DND-41 (cell line): ENCODE data around the gene ZCCHC24.

ENCODE experiments used
- ATAC-seq: fragments of 200-7000 bp; cut with Tn5 transposase; 3 replicates; pipeline ENCODE4 v1.9.1; 2021; ENCODE audit warnings: low read depth; ENCODE audit not compliant: insufficient read depth
- DNase-seq: peaks from one replicate; pipeline ENCODE4 v3.0.0-alpha.2; 2020
- H2AFZ ChIP-seq: 2 replicates; pipeline ENCODE4 v1.6.0; 2012; ENCODE audit warnings: low read depth, low read length
- H3K27ac ChIP-seq: 2 replicates; pipeline ENCODE4 v1.5.1; 2012; ENCODE audit warnings: low read length, inconsistent platforms
- H3K27me3 ChIP-seq: fragments of 200-600 bp; sonication (generic); 2 replicates; pipeline ENCODE4 v1.6.0; 2012; ENCODE audit warnings: low read length, mild to moderate bottlenecking, inconsistent platforms; ENCODE audit not compliant: insufficient read depth, poor library complexity
- H3K36me3 ChIP-seq: 2 replicates; pipeline ENCODE4 v1.5.1; 2012; ENCODE audit warnings: low read length, inconsistent platforms; ENCODE audit not compliant: insufficient read depth
- H3K4me1 ChIP-seq: 2 replicates; pipeline ENCODE4 v1.5.1; 2012; ENCODE audit warnings: mild to moderate bottlenecking, low read length; ENCODE audit not compliant: insufficient read depth
- H3K4me2 ChIP-seq: 2 replicates; pipeline ENCODE4 v1.6.0; 2012; ENCODE audit warnings: mild to moderate bottlenecking, moderate library complexity, low read length, inconsistent platforms; ENCODE audit not compliant: insufficient read depth
- H3K4me3 ChIP-seq, 2 experiments: fragments of 200-600 bp in 1 of 2; shearing (Covaris generic) in 1 of 2; 2 replicates each; pipeline ENCODE4 v1.5.1; 2012 to 2016; ENCODE audit warnings: inconsistent platforms in 2 of 2, low read length in 2 of 2, mild to moderate bottlenecking in 2 of 2, low read depth in 1 of 2, moderate library complexity in 1 of 2
- H3K79me2 ChIP-seq: 2 replicates; pipeline ENCODE4 v1.6.0; 2012; ENCODE audit warnings: low read length, inconsistent platforms; ENCODE audit not compliant: insufficient read depth
- H3K9ac ChIP-seq: 2 replicates; pipeline ENCODE4 v1.6.0; 2012; ENCODE audit warnings: low read depth, mild to moderate bottlenecking, inconsistent platforms, low read length, moderate library complexity
- H3K9me3 ChIP-seq: 2 replicates; pipeline ENCODE4 v1.5.1; 2012; ENCODE audit warnings: low read length, moderate library complexity, mild to moderate bottlenecking, inconsistent platforms; ENCODE audit not compliant: insufficient read depth, severe bottlenecking
- H4K20me1 ChIP-seq: 2 replicates; pipeline ENCODE4 v1.6.0; 2012; ENCODE audit warnings: low read length; ENCODE audit not compliant: insufficient read depth
- EZH2 ChIP-seq: IDR thresholded peaks from 3 replicates; pipeline ENCODE4 v1.6.1; 2012; ENCODE audit warnings: borderline replicate concordance, low read depth, mild to moderate bottlenecking, moderate library complexity, low read length, inconsistent platforms; ENCODE audit not compliant: severe bottlenecking
- TF ChIP-seq, protein P1 (sequence below): IDR thresholded peaks from 2 replicates; pipeline ENCODE4 v1.5.1; 2012; ENCODE audit warnings: borderline replicate concordance, low read length, moderate library complexity, mild to moderate bottlenecking; ENCODE audit not compliant: poor library complexity, severe bottlenecking; ENCODE audit errors: extremely low read depth

Gene ZCCHC24

DNA sequence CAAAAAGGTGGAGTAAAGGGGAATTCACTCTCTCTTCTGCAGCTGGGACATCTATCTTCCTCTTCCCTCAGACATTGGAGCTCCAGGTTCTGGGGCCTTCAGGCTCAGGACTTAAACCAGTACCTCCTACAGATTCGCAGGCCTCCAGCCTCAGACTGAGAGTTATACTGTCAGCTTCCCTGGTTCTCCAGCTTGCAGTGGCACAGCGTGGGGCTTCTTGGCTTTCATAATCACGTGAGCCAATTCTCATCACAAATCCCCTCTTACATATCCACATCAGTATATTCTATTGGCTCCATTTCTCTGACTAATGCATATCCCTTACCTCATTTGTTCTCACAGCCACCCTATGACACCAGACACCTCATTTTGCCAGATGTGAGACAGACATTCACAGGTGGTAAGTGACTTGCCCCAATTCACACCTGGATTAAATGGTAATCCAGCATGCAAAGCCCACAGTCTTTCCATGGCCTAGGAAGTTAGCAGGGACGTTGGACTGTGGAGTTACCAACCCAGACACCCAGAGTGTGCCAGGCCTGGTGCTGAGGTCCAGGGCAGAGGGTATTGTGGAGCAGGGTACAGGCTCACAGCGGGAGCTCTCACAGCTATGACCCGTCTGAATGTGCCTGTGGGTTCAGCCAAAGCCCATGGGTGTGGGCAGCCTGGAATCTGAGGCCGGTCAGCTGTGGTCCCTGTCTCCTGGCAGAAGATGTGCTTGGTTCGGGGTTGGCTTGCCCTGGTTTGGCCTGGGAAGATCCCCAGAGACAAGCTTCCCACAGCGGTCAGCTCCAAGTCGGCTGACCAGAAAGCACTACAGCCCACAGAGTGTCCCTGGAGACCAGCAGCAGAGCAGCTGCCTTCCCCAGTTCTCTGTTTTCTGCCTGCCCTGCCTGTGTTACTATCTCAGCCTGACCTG is 18.4 kb upstream of the ZCCHC24 start:
- peaks cover 25% of the 10 kb centered on the region for H3K27me3 ChIP-seq
- no peak overlapping the region for H3K9ac ChIP-seq
- no peak overlapping the region for H3K27ac ChIP-seq
- no peaks in the 10 kb centered on the region for H3K9me3 ChIP-seq
- no peaks in the 10 kb centered on the region; the same call in 1 of the 2 replicates for H4K20me1 ChIP-seq
- H3K79me2 ChIP-seq = no peaks in the 10 kb centered on the region
- H2AFZ ChIP-seq = no peak overlapping the region
- no peaks in the 10 kb centered on the region for H3K4me1 ChIP-seq
- H3K4me2 ChIP-seq = no peak overlapping the region
- ATAC-seq = no peak
- no peak for DNase-seq
- H3K4me3 ChIP-seq = no peak overlapping the region
- no peak for TF ChIP-seq EZH2
- TF ChIP-seq, protein P1, sequence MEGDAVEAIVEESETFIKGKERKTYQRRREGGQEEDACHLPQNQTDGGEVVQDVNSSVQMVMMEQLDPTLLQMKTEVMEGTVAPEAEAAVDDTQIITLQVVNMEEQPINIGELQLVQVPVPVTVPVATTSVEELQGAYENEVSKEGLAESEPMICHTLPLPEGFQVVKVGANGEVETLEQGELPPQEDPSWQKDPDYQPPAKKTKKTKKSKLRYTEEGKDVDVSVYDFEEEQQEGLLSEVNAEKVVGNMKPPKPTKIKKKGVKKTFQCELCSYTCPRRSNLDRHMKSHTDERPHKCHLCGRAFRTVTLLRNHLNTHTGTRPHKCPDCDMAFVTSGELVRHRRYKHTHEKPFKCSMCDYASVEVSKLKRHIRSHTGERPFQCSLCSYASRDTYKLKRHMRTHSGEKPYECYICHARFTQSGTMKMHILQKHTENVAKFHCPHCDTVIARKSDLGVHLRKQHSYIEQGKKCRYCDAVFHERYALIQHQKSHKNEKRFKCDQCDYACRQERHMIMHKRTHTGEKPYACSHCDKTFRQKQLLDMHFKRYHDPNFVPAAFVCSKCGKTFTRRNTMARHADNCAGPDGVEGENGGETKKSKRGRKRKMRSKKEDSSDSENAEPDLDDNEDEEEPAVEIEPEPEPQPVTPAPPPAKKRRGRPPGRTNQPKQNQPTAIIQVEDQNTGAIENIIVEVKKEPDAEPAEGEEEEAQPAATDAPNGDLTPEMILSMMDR = no peak
- H3K36me3 ChIP-seq = no peaks in the 10 kb centered on the region

DNA sequence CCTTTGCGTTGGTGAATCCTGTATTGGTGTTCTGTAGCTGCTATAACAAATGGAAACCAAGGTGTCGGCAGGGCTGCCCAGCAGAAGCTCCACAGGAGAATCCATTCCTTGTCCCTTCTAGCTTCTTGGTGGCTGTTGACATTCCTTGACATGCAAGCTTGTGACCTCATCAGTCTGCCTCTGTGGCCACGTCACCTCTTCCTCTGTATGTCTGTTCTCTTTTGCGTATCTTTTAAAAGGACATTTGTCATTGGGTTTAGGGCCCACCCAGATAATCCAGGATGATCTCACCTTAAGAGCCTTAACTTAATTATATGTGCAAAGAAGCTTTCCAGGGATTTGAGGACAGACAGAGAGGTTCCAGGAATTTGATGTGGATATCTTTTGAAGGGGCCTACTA is 15.3 kb upstream of the ZCCHC24 start:
- H3K9ac ChIP-seq = no peak overlapping the region
- H2AFZ ChIP-seq = no peak overlapping the region
- no peaks in the 10 kb centered on the region for H3K36me3 ChIP-seq
- H3K4me2 ChIP-seq = no peak overlapping the region
- TF ChIP-seq, protein P1 = no peak
- TF ChIP-seq EZH2 = no peak
- no peaks in the 10 kb centered on the region for H3K79me2 ChIP-seq
- ATAC-seq (no peak), DNase-seq (no peak)
- H4K20me1 ChIP-seq = no peaks in the 10 kb centered on the region; the same call in 1 of the 2 replicates
- H3K9me3 ChIP-seq = no peaks in the 10 kb centered on the region
- no peaks in the 10 kb centered on the region for H3K4me1 ChIP-seq
- peaks cover 28% of the 10 kb centered on the region for H3K27me3 ChIP-seq
- no peak overlapping the region for H3K27ac ChIP-seq
- H3K4me3 ChIP-seq = no peak overlapping the region

DNA sequence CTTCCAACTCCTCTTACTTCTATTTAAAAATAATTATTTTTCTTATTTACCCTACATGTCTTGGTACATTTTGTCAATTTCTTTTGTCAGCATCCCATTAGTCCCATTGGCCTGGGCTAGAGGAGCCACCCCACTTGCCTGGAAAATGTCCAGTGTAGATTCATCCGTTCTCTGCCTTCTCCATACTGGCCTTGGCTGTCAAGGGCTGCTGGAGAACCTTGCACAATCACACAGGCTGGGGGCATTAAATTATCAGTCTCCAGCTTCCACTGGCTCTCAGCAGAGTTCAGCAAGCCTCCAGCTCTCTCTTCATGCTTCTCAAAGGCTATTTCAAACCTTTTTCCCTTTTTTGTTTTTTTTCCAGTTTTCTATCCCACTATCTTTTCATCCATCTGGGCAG is 13.8 kb upstream of the ZCCHC24 start:
- DNase-seq (no peak), ATAC-seq (no peak)
- H2AFZ ChIP-seq = no peak overlapping the region
- no peak overlapping the region for H3K9ac ChIP-seq
- peaks cover 32% of the 10 kb centered on the region for H3K27me3 ChIP-seq
- no peak overlapping the region for H3K4me3 ChIP-seq
- H3K4me2 ChIP-seq = no peak overlapping the region
- H3K27ac ChIP-seq = no peak overlapping the region
- H4K20me1 ChIP-seq = no peaks in the 10 kb centered on the region; the same call in 1 of the 2 replicates
- H3K9me3 ChIP-seq = no peaks in the 10 kb centered on the region
- no peaks in the 10 kb centered on the region for H3K36me3 ChIP-seq
- H3K79me2 ChIP-seq = no peaks in the 10 kb centered on the region
- TF ChIP-seq, protein P1 = no peak
- no peaks in the 10 kb centered on the region for H3K4me1 ChIP-seq
